Measurements from ENCODE around the gene UTS2.

Gene UTS2

DNA sequence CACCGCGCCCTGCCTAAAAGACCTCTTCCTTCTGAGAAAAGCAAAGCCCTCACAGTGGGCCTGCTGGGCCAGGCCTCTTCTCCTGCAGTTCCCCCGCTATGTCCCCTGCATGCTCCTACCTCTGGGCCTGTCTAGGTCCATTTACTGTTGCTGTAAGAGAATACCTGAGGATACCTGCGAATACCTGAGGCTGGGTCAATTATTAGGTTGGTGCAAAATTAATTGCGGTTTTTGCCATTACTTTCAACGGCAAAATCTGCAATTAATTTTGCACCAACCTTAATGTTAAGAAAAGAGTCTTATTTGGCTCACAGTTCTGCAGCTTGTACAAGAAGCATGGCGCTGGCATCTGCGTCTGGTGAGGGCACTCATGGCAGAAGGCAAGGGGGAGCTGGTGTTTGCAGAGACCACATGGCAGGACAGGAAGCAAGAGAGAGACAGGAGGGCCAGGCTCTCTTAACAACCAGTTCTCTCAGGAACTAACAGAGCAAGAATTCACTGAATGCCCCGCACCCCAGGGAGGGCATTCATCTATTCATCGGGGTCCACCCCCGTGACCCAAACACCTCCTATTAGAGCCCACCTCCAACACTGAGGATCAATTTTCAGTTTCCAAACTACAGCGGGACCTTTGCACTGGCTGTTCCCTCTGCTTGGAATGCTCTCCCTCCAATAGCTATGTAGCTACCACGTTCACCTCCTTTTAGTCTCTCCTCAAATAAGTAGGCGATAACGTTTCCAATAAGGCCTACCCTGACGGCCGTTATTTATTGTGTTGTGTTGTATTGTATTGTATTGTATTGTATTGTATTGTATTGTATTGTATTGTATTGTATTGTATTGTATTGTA, 9.6 kb upstream of the UTS2 start:
- DNase-seq (ENCODE audit: low read depth) = no peak

DNA sequence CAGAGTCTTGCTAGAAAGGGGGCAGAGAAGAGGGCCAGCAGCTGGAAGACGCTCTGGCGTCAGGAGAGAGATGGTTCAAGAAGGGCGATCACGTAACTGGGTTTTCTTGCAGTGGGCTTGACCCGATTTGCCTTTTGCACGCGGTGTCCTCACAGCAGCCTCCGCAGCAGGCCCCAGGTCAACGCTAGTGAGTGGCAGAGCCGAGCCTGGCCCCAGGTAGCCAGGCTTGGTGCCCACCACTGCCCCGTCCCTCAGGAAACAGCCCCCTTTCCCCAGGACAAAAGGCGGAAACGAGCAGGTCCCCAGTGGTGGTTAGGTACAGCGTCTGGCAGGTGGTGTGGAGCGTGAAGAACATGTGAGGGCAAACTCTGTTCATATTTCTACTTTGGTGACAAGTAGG, 8.6 kb upstream of the UTS2 start:
- no peak for DNase-seq (ENCODE audit: low read depth)

DNA sequence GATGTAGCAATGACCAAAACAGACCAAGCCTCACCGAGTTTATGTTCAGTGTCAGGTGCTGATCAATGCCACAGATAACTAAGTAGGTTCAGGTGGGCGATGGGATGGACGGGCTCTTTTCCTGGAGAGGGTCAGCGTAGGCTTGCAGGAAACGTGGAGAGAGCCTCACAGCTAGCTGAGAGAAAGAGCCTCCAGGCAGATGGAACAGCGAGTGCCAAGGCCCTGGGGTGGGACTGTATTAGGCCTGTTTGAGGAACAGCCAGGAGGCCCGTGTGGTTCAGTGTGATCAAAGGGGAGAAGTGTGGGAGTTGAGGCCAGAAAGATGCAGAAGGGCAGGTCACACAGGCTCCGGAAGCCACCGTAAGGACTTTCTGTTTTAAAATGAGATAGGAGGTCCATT, 7.3 kb upstream of the UTS2 start:
- DNase-seq (ENCODE audit: low read depth) = no peak

DNA sequence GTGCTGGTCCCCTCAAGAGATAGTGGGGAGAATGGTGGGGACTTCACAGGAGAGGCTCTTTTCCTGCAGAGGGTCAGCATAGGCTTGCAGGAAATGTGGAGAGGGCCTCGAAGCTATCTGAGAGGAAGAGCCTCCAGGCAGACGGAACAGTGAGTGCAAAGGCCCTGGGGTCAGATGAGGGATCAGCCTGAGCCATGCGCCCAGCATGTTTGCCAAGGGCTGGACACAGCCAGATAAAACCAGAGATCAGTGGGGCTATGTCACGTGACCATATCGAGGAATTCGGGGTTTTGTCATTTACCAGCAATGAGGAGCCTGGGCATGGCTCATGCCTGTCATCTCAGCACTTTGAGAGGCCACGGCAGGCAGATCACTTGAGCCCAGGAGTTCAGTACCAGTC, 6.5 kb upstream of the UTS2 start:
- DNase-seq (ENCODE audit: low read depth) = no peak

DNA sequence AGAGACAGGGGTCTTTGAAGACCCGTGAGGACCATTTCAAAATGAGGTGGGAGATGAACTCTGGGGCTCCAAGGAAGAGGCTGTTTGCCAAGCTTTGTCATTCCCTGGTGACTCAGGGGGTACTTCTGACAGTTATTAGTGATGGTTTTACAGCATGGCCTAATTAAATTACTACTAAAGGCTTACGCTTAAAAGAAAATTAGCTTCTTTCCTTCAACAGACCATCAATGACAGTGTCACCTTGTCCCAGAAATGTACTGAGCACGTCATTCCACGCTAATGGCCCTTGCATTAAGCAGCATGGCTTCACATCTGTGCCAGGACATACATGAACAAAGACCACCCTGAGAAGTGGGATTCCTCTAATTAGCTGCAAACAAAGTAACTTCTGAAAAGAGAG, 5.1 kb upstream of the UTS2 start:
- no peak for DNase-seq (ENCODE audit: low read depth)

DNA sequence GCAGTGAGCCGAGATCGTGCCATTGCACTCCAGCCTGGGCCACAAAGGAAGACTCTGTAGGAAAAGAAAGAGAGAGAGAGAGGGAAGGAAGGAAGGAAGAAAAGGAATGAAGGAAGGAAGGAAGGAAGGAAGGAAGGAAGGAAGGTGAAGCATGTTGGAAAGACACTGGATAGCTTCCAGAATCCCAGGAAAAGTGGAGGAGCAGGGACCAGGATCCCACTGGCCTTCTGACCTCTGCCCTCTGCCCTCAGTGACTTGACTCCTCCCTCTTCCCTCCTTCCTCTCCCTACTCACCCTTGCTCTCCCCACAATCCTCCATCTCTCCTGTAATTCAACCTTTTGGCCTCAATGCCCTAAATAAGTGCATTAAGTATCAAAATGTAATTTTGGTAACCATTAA, 4.1 kb upstream of the UTS2 start:
- DNase-seq (ENCODE audit: low read depth) = no peak

DNA sequence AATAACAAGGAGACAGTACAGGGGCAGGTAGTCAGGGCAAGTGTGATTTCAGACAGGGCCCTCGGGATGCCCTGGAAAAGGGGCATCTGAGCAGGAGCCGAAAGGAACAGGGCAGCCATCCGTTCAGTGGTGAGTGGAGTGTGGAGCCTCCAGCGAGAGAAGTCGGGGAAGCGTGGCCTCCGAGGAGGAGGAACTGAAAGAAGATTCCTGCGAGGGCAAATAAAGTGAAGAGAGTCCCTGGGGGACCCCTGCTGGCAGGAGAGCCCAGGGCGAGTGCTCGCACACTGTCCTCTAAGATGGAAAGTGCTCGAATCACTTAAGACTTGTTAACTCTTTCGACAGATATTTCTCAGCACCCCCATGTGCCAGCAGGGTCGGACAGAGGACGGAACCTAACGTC, 3.5 kb upstream of the UTS2 start:
- DNase-seq (ENCODE audit: low read depth) = no peak

DNA sequence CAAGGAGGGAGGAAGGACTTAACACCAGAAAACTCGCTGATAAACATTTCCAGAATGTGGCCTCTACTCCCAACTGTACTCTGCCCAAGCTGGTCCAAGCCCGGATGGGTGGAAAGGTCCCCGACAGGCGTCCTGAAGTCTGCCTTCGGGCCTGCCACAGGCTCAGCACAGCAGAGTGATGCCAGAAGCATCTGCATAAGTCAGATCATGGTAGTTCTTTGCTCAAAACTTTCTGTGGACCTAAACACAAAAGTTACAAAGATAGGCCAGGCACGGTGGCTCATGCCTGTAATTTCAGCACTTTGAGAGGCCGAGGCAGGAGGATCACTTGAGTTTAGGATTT, 790 bp upstream of the UTS2 start:
- DNase-seq (ENCODE audit: low read depth) = no peak

DNA sequence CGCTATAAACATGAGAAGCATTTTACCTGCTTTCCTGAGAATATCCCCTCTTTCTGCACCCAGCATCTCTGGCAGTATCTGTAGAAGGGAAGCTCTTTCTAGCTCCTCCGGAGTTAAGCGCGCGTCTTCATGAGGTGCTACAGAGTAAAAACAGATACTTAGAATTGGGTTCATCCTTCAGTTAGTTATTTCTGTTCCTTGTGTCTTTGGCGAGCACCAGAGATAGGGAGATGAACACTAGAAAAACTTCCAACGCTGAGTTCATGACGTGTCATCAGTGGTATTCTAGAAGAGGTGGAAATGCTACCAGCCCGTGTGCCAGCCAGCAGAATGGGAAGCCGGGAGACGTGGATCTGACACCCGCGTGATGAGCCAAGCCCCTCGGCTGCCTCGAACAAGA, 2.1 kb downstream of the UTS2 start:
- DNase-seq (ENCODE audit: low read depth) = no peak

DNA sequence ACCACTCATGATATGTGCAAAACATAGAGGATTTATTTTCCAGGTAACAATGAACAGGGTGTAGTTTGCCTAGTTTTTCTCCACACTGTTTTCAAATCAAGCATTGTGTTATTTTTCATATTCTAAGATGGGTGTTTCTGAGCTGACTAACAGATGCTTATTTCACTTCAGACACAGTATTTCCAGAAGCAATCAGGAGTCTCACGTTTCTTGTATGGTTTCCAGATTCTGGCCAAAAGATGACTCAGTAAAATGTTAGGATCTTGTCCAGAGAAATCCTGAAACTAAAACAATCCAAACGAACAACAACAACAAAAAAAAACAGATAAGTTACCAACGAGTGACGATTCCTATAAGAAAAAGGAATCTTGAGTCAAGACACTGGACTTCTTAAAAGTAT, 5.3 kb downstream of the UTS2 start:
- DNase-seq (ENCODE audit: low read depth) = no peak

DNA sequence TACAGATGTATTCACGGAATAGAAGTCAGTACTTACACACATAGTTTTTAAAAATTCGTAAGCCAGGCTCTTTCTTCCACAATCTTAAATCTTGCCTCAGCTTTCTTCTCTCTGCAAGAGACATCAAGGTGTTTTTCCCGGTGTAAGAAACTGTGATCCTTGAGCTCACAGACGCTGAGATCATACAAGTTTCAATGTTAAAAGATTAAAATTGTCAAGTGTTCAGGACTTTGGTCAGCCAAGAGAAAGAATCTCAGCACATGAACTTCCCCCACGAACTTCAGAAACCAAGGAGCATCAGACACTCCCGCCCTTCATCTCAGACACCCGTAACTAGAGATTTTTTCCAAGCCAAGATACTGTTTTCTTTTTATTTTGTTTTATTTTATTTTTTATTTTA, 6.2 kb downstream of the UTS2 start:
- no peak for DNase-seq (ENCODE audit: low read depth)

DNA sequence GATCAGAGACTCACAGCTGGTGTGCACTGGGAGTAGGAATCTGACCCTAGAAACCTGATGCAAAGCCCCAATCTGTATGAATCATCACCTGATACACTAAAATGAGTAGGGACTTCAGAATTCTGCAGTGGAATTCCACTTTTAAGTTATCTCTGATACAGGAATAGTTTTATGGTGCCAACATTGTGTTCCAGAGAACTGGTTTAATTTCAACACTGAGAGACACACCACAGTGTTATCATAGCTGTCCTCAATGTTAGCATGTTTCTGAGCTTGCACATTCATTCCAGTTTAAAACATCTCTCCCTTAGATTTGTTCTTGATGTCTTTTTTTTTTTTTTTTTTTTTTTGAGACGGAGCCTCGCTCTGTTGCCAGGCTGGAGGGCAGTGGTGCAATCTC, 7.1 kb downstream of the UTS2 start:
- no peak for DNase-seq (ENCODE audit: low read depth)

DNA sequence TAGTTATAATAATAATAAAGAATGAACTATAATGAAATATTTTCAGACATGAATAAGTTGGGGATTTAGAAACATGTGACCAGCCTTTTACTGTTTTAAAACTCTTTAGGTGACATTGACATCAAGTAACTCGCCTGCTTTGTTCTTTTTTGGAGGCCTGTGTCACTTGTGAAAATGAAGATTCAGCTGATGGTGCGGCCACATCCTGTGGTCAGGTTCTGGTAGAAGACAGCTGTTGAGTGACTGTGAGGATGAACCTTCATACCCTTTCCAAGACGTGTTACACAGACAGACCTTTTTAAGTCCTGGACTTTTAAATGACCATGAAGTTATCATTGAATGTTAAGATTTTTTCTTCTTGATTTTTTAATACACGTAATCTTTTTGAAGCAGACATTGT, 10.3 kb downstream of the UTS2 start:
- no peak for DNase-seq (ENCODE audit: low read depth)

DNA sequence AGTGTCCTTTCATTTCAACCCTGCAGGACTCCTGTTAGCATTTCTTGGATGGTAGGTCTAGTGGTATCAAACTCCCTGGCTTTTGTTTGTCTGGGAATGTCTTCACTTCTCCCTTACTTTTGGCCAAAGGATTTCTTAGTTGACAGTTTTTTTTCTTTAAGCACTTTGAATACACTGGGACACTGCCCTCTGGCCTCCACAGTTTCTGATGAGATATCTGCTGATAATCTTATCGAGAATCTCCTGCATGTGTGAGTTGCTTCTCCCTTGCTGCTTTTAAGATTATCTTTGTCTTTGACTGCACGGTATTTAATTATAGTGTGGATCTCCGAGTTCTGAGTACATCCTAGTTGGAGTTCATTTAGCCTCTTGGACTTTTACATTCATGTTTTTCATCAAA, 13.3 kb downstream of the UTS2 start:
- DNase-seq (ENCODE audit: low read depth) = no peak

DNA sequence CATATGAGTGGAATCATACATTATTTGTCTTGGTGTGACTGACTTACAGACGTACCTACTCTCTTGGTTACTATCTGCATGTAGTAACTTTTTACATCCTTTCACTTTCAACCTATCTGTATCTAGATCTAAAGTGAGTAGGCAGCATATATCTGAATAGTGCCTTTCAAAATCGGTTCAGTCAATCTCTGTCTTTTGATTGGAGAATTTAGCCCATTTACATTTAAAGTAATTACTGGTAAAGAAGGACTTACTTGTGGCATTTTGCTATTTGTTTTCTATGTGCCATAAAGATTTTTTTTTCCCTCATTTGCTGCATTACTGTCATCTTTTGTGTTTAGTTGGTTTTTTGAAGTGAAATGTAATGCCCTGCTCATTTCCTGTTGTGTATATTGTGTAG, 14.2 kb downstream of the UTS2 start:
- no peak for DNase-seq (ENCODE audit: low read depth)

DNA sequence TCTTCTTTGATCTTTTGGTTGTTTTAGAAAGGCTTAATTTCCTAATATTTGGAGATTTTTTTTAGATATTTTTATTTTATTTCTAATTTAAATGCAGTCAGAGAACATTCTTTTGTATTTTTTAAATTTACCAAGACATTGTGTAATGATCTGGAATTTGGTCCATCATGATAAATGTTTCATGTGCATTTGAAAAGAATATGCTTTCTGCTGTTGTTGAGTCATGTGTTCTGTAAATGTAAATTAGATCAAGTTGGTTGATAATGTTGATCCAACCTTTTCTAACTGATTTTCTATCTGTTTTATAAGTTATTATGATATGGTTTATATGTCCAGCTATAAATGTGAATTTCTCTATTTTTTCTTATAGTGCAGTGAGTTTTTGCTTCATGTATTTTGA, 19.8 kb downstream of the UTS2 start:
- no peak for DNase-seq (ENCODE audit: low read depth)

DNA sequence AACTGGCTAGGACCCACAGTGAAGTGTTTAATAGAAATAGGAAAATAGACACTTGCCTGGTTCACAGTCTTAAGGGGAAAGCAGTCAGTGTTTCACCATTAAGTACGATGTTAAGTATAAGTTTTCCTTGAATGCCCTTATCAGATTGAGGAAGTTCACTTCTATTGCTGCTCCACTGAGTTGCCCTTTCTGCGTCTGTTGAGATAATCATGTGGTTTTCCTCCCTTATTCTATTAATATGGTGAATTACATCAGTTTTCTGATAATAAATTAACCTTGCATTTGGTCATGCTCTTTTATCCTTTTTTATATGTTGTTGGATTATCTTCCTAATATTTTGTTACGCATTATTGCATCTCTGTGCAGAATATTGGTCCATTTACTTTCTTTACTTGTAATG, 21.4 kb downstream of the UTS2 start:
- no peak for DNase-seq (ENCODE audit: low read depth)

DNA sequence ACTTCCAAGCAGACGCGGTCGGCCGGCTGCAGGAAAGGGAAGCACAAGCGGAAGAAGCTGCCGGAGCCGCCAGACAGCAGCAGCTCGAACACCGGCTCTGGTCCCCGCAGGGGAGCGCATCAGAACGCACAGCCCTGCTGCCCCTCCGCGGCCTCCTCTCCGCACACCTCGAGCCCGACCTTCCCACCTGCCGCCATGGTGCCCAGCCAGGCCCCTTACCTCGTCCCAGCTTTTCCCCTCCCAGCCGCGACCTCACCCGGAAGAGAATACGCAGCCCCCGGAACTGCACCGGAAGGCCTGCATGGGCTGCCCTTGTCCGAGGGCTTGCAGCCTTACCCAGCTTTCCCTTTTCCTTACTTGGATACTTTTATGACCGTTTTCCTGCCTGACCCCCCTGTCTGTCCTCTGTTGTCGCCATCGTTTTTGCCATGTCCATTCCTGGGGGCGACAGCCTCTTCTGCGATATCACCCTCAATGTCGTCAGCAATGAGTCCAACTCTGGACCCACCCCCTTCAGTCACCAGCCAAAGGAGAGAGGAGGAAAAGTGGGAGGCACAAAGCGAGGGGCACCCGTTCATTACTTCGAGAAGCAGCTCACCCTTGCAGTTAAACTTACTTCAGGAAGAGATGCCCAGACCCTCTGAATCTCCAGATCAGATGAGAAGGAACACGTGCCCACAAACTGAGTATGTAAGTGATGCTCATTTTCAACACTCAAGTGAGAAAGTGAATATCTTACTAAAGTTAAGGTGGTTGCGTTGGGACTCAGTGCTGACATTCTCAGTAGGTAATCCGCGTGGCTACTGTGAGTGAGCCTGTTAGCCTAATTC, 25.5 kb downstream of the UTS2 start:
- no peak for DNase-seq (ENCODE audit: low read depth)

DNA sequence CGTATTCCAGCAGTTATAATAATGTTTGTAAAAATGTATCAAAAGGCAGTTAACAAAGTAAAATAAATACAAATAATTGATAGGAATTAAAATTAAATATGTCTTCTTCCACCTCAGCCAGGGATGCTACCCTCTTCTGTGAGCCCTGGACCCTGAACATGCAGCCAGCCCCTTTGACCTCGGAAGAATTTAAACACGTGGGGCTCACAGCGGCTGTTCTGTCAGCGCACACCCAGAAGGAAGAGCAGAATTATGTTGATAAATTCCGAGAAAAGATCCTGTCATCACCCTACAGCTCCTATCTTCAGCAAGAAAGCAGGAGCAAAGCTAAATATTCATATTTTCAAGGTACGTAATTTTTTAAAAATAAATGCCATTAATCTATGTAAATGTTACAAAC, 26.5 kb downstream of the UTS2 start:
- no peak for DNase-seq (ENCODE audit: low read depth)

DNA sequence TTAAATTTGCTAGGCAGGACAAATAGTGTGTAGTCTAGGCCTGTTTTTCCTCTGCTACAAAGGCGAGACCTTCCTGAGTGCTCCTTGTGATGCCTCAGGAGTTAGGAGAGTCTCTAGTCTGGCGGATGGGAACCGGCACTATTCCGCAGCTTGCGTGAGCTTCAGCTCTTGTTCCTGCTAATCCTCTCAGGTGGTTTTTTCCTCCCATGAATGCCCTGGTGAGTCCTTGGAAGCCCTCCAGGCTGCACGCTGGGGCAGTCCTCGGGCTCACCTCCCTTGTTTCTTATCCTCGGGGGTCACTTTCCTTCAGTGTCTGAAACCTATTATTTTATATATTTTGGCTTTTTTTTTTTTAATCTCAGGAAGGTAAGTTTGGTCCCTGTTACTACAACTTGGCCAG, 28.2 kb downstream of the UTS2 start:
- DNase-seq (ENCODE audit: low read depth) = no peak

DNA sequence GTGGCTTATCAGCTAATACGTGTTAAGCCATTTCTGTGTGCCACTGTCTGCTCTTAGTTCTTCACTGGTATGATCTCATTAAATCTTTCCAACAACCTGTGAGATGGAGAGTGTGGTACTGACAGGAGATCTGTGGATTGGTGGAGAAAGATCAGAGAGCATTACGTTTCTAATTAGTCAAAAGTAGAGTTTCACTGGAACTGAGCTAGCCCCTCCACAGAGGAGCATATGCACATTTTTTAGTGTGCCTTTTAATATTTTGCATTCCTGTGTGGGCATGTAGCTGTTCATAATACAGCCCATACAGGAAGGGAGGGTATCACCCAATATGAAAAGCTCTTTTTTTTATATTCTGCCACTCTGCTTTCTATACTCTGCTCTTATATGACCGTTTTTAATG, 31.6 kb downstream of the UTS2 start:
- DNase-seq (ENCODE audit: low read depth) = no peak

DNA sequence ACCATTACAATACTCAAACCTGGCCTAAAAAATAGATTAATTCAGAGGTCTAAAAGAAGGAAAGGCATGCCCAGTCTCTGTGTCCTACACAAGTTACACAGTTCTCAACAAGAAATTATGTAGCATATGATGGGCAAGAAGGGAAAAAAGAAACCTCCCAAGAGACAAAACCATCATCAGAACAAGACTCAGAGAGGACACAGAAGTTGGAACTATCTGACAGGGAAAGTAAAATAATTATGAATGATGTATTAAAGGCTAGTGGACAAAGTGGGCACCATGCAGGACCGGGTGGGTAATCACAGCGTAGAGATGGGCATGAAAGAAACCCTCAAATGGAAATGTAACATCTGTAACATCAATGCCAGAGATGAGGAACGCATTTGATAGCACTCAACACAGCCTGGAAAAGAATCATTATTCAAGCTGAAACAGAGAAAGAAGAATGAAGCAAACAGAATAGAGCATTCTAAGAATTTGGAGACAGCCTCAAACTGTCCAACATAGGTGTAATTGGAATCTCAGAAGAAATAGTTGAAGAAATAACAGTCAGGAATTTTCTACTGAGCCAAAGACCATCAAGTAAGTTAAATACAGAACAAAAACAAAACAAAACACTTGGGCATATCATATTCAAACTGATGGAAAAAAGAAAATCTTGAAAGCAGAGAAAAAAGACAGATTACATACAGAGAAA, 39.0 kb downstream of the UTS2 start:
- DNase-seq (ENCODE audit: low read depth) = no peak

DNA sequence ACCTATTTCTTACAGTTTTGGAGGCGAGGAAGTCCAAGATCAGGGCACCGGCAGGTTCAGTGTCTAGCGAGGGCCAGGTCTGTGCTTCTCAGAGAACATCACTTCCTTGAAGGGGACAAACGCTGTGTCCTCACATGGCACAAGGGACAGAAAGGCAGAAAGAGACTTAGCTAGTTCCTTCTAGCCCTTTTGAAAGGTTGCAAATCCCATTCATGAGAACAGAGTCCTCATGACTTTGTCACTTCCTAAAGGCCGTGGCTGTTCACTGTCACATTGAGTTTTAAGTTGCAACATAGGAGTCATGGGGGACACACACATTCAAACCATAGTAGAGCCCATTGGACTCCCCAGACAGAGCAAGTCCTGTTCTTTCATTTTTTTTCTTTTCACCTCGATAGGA, 41.4 kb downstream of the UTS2 start:
- no peak for DNase-seq (ENCODE audit: low read depth)

Data from stimulated activated CD8-positive, alpha-beta memory T cell treated with anti-CD3 and anti-CD28 coated beads, Interleukin-12 subunit alpha, Interleukin-12 subunit beta, amount 100 ng/mL, for 1 hour (primary cell).